Measurements from ENCODE around the gene KCNH5.

Gene KCNH5

DNA sequence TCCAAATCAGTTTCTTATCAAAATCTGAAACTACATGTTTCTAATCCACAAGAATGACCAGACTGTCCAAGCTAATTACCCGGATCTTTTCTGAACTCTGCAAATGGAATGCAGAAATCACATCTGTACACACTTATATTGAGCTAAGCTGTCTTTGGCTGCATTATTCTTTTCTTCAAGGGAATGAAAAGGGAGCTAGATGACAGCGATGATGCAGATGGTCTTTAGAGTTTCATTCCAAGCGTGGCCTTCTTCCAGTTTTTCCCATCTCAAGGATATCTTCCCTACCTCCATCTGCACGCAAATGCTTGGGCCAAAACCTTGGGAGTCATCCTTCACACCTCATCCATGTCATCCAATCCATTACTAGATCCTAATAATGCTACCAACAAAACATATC is 12.6 kb downstream of the KCNH5 start:
- no peak for TF ChIP-seq CTBP1 (IDR thresholded peaks at IDR 0.05; ENCODE audit: borderline replicate concordance)
- no peak for TF ChIP-seq FOXK2 (IDR thresholded peaks at IDR 0.05)
- no peak for TF ChIP-seq SUZ12 (IDR thresholded peaks at IDR 0.05)
- TF ChIP-seq FOXA1 (IDR thresholded peaks at IDR 0.05) = no peak
- no peak for TF ChIP-seq ARNT (IDR thresholded peaks at IDR 0.05)
- no peak for TF ChIP-seq ELF4 (IDR thresholded peaks at IDR 0.05)
- no peak for TF ChIP-seq TARDBP (IDR thresholded peaks at IDR 0.05)
- no peak for TF ChIP-seq SP1 (IDR thresholded peaks at IDR 0.05)
- DNase-seq (ENCODE audit: extremely low spot score) = no peak
- CTCF ChIA-PET = no interaction called here
- POLR2A ChIA-PET = no interaction called here

DNA sequence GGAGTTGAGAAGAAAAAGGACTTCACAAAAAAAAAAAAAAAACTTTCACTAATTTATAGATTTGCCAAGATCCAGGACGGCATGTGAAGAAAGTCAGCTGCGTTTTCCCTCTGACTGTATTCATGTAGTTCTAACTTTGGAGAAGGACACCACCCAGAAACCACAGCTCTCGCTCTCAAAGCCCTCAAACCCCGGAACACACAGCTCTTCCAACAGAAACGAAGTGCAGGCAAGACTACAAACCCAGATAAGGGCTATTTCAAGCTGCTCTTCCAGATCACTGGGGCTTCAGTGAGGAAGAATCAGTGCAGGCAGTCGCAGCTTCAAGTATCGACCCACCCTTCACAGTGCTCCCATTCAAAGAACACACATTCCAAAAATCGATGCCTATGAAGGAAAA is 13.2 kb downstream of the KCNH5 start:
- ChIA-PET CTCF (no interaction called here), POLR2A (no interaction called here)
- no peak for DNase-seq (ENCODE audit: extremely low spot score)
- TF ChIP-seq L3MBTL2 (conservative IDR thresholded peaks at IDR 0.05) (no peak), SUZ12 (IDR thresholded peaks at IDR 0.05) (no peak), ZNF384 (IDR thresholded peaks at IDR 0.05) (no peak), BHLHE40 (IDR thresholded peaks at IDR 0.05; ENCODE audit: borderline replicate concordance) (no peak), ELF4 (IDR thresholded peaks at IDR 0.05) (no peak), LEF1 (IDR thresholded peaks at IDR 0.05; ENCODE audit: borderline replicate concordance) (no peak), TARDBP (IDR thresholded peaks at IDR 0.05) (no peak), HDGF (IDR thresholded peaks at IDR 0.05; ENCODE audit: borderline replicate concordance) (no peak), FOXK2 (IDR thresholded peaks at IDR 0.05) (no peak), CTBP1 (IDR thresholded peaks at IDR 0.05; ENCODE audit: borderline replicate concordance) (no peak), ARNT (IDR thresholded peaks at IDR 0.05) (no peak), NFRKB (IDR thresholded peaks at IDR 0.05) (no peak), FOXA1 (IDR thresholded peaks at IDR 0.05) (no peak)

DNA sequence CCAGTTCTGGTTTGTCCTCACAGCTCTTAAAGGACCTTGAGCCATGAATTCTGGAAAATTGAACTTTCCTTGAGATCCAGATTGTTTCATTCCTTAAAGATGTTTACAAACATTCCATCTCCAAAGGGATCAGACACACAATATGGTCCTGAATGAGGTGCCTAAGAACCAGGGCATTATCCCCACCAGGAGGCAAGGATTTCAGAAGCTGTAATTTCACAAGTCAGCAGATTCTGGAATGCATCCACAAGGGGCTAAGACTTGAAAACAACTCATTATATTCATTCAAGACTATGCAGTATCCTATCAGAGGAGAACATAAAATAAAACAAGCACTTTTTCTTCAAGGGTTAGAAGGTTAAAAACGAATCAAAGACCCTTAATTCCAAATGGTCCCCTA is 15.1 kb downstream of the KCNH5 start:
- no peak for TF ChIP-seq FOXA1 (IDR thresholded peaks at IDR 0.05)
- no peak for TF ChIP-seq SUZ12 (IDR thresholded peaks at IDR 0.05)
- no peak for TF ChIP-seq ZNF384 (IDR thresholded peaks at IDR 0.05)
- TF ChIP-seq BHLHE40 (IDR thresholded peaks at IDR 0.05; ENCODE audit: borderline replicate concordance) = no peak
- no peak for TF ChIP-seq HDGF (IDR thresholded peaks at IDR 0.05; ENCODE audit: borderline replicate concordance)
- TF ChIP-seq LEF1 (IDR thresholded peaks at IDR 0.05; ENCODE audit: borderline replicate concordance) = no peak
- no peak for TF ChIP-seq TARDBP (IDR thresholded peaks at IDR 0.05)
- TF ChIP-seq NFRKB (IDR thresholded peaks at IDR 0.05) = no peak
- TF ChIP-seq ARNT (IDR thresholded peaks at IDR 0.05) = no peak
- ChIA-PET POLR2A (no interaction called here), CTCF (no interaction called here)
- DNase-seq (ENCODE audit: extremely low spot score) = no peak

DNA sequence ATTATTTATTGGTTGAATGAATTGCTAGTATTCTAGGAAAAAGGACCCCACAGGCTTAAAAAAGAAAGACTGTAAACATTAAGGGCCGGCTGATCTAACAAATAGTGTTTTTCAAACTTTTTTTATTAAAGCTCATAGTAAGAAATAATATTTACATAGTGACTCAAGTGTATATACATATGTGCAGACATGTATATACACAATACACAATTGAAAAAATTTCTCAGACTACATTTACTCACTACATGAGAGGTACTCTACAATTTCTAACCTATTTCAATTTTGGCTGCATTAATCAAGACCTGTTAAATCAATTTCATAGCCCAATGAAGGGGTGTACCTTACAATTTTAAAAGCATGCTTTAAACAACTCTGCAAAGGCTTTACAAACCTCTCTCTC is 17.5 kb downstream of the KCNH5 start:
- no peak for DNase-seq (ENCODE audit: extremely low spot score)
- ChIA-PET CTCF (no interaction called here), POLR2A (no interaction called here)
- TF ChIP-seq ZNF384 (IDR thresholded peaks at IDR 0.05) (no peak), HDGF (IDR thresholded peaks at IDR 0.05; ENCODE audit: borderline replicate concordance) (no peak), NFRKB (IDR thresholded peaks at IDR 0.05) (no peak)

DNA sequence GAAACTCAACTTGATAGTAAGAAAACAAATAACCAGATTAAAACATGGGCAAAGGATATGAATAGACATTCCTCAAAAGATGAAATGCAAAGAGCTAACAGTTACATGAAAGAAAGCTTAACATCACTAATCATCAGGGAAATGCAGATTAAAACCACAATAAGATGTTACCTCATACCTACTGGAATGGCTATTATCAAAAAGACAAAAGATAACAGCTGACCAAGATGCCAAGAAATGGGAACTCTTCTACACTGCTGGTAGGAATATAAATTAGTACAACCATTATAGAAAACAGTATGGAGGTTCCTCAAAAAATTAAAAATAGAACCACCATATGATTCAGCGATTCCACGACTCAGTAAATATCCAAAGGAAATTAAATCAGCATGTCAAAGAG is 18.8 kb downstream of the KCNH5 start:
- ChIA-PET POLR2A (no interaction called here), CTCF (no interaction called here)
- DNase-seq (ENCODE audit: extremely low spot score) = no peak
- TF ChIP-seq LEF1 (IDR thresholded peaks at IDR 0.05; ENCODE audit: borderline replicate concordance) = no peak
- no peak for TF ChIP-seq L3MBTL2 (conservative IDR thresholded peaks at IDR 0.05)
- TF ChIP-seq FOXK2 (IDR thresholded peaks at IDR 0.05) = no peak
- TF ChIP-seq TARDBP (IDR thresholded peaks at IDR 0.05) = no peak
- no peak for TF ChIP-seq HDGF (IDR thresholded peaks at IDR 0.05; ENCODE audit: borderline replicate concordance)
- no peak for TF ChIP-seq NFRKB (IDR thresholded peaks at IDR 0.05)
- TF ChIP-seq ARNT (IDR thresholded peaks at IDR 0.05) = no peak
- TF ChIP-seq, protein P1, sequence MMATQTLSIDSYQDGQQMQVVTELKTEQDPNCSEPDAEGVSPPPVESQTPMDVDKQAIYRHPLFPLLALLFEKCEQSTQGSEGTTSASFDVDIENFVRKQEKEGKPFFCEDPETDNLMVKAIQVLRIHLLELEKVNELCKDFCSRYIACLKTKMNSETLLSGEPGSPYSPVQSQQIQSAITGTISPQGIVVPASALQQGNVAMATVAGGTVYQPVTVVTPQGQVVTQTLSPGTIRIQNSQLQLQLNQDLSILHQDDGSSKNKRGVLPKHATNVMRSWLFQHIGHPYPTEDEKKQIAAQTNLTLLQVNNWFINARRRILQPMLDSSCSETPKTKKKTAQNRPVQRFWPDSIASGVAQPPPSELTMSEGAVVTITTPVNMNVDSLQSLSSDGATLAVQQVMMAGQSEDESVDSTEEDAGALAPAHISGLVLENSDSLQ (IDR thresholded peaks at IDR 0.05) = no peak
- TF ChIP-seq ZNF384 (IDR thresholded peaks at IDR 0.05) = no peak
- TF ChIP-seq FOXM1 (IDR thresholded peaks at IDR 0.05; ENCODE audit: borderline replicate concordance) = no peak
- TF ChIP-seq CTBP1 (IDR thresholded peaks at IDR 0.05; ENCODE audit: borderline replicate concordance) = no peak
- TF ChIP-seq BHLHE40 (IDR thresholded peaks at IDR 0.05; ENCODE audit: borderline replicate concordance) = no peak
- TF ChIP-seq ELF4 (IDR thresholded peaks at IDR 0.05) = no peak

DNA sequence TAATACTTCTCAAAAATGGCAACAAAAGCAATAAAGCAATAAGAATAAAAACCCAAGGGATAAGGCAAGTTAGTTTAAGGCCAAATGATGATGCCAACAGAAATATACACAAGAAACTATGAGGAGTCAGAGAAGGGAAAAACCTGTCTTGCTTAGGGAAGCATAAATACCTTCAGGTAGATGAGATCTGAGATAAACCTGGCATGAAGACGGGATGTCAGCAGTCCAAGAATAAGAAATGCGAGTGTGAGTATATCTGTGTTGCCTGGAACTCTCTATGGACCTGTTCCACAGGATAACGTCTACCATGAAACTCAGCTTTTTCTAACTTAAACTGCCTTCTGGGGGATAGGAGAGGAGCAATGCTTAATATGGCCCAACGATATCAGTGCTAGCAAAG is 30.6 kb downstream of the KCNH5 start:
- ChIA-PET CTCF (interaction anchor here (0.6 kb wide), 1 partner anchor 124 kb away, joined by 6 read pairs; no protein-coding TSS in a partner anchor), POLR2A (no interaction called here)
- TF ChIP-seq SP1 (IDR thresholded peaks at IDR 0.05) (no peak), BHLHE40 (IDR thresholded peaks at IDR 0.05; ENCODE audit: borderline replicate concordance) (no peak), NFRKB (IDR thresholded peaks at IDR 0.05) (no peak), FOXM1 (IDR thresholded peaks at IDR 0.05; ENCODE audit: borderline replicate concordance) (no peak), ARNT (IDR thresholded peaks at IDR 0.05) (no peak), FOXA1 (IDR thresholded peaks at IDR 0.05) (no peak), HDGF (IDR thresholded peaks at IDR 0.05; ENCODE audit: borderline replicate concordance) (no peak), TARDBP (IDR thresholded peaks at IDR 0.05) (no peak), ZNF384 (IDR thresholded peaks at IDR 0.05) (no peak), SUZ12 (IDR thresholded peaks at IDR 0.05) (no peak), FOXK2 (IDR thresholded peaks at IDR 0.05) (no peak), ELF4 (IDR thresholded peaks at IDR 0.05) (no peak), L3MBTL2 (conservative IDR thresholded peaks at IDR 0.05) (no peak), CTBP1 (IDR thresholded peaks at IDR 0.05; ENCODE audit: borderline replicate concordance) (no peak), LEF1 (IDR thresholded peaks at IDR 0.05; ENCODE audit: borderline replicate concordance) (no peak)
- TF ChIP-seq, protein P1 (IDR thresholded peaks at IDR 0.05) = no peak
- DNase-seq (ENCODE audit: extremely low spot score) = no peak

DNA sequence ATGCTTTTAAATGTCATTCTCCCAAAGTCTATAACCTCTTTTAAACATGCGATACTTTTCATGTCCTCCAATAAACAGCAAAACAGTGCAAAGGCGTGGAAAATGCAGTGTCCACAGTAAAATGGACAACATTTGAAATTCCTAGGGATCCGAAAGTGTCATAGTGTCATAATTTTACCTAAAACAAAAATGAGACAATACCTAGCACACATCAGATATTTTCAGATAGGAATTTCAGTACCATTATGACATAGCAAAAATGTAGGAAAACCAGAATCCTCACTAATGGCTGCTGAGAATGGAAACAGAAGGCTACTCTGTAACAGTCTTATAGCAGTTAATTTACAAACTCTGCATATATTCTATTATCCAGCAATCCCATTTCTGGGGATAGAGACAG is 33.1 kb downstream of the KCNH5 start:
- DNase-seq (ENCODE audit: extremely low spot score) = no peak
- CTCF ChIA-PET = no interaction called here
- no peak for TF ChIP-seq FOXM1 (IDR thresholded peaks at IDR 0.05; ENCODE audit: borderline replicate concordance)
- TF ChIP-seq SUZ12 (IDR thresholded peaks at IDR 0.05) = no peak
- TF ChIP-seq BHLHE40 (IDR thresholded peaks at IDR 0.05; ENCODE audit: borderline replicate concordance) = no peak
- no peak for TF ChIP-seq FOXK2 (IDR thresholded peaks at IDR 0.05)
- no peak for TF ChIP-seq L3MBTL2 (conservative IDR thresholded peaks at IDR 0.05)
- TF ChIP-seq, protein P1 (IDR thresholded peaks at IDR 0.05) = no peak
- no peak for TF ChIP-seq FOXA1 (IDR thresholded peaks at IDR 0.05)
- no peak for TF ChIP-seq ARNT (IDR thresholded peaks at IDR 0.05)
- TF ChIP-seq HDGF (IDR thresholded peaks at IDR 0.05; ENCODE audit: borderline replicate concordance) = no peak
- TF ChIP-seq ZNF384 (IDR thresholded peaks at IDR 0.05) = no peak
- TF ChIP-seq SP1 (IDR thresholded peaks at IDR 0.05) = no peak
- TF ChIP-seq ELF4 (IDR thresholded peaks at IDR 0.05) = no peak
- no peak for TF ChIP-seq NFRKB (IDR thresholded peaks at IDR 0.05)
- TF ChIP-seq CTBP1 (IDR thresholded peaks at IDR 0.05; ENCODE audit: borderline replicate concordance) = no peak
- TF ChIP-seq LEF1 (IDR thresholded peaks at IDR 0.05; ENCODE audit: borderline replicate concordance) = no peak
- TF ChIP-seq TARDBP (IDR thresholded peaks at IDR 0.05) = no peak
- POLR2A ChIA-PET = no interaction called here

Measured in HEK293T (cell line).